Stimulated activated effector memory CD8-positive, alpha-beta T cell treated with anti-CD3 and anti-CD28 coated beads, Interleukin-12 subunit alpha, Interleukin-12 subunit beta, amount 100 ng/mL, for 72 hours (primary cell): ENCODE results near the gene LRRC71.
"Not testable (repeated sequence)": the region's sequence is repeated elsewhere in the genome, so short reads cannot be mapped to it uniquely, and the experiment has no call there.

Source experiments
- ATAC-seq: fragments of 150-1000 bp; cut with Tn5 transposase; 2 replicates; pipeline ENCODE4 v1.10.0; 2021
- DNase-seq, 2 donors: peaks; one replicate each; pipeline ENCODE4 v3.0.0; 2021 to 2022; ENCODE audit warnings: low spot score in 2 of 2
- H3K27ac Mint-ChIP-seq: one replicate; pipeline ENCODE4 v1.8.0; 2022; ENCODE audit warnings: mild to moderate bottlenecking, mixed read lengths
- H3K36me3 Mint-ChIP-seq: one replicate; pipeline ENCODE4 v1.8.0; 2022; ENCODE audit warnings: mild to moderate bottlenecking, mixed read lengths
- H3K4me1 Mint-ChIP-seq: one replicate; pipeline ENCODE4 v1.8.0; 2022; ENCODE audit warnings: mixed read lengths
- H3K4me3 Mint-ChIP-seq: one replicate; pipeline ENCODE4 v1.8.0; 2022; ENCODE audit warnings: mild to moderate bottlenecking, mixed read lengths
- H3K9me3 Mint-ChIP-seq: one replicate; pipeline ENCODE4 v1.8.0; 2022; ENCODE audit warnings: mixed read lengths

LRRC71 gene

GRCh38 chr1:156926695-156927094 lies 6.3 kb downstream of the LRRC71 start:
- peaks cover 41% of the 10 kb centered on the region for H3K4me1 Mint-ChIP-seq
- not testable (repeated sequence) for ATAC-seq, H3K27ac Mint-ChIP-seq, DNase-seq, H3K36me3 Mint-ChIP-seq, H3K9me3 Mint-ChIP-seq, H3K4me3 Mint-ChIP-seq

GRCh38 chr1:156927215-156928042 lies 7.0 kb downstream of the LRRC71 start:
- DNase-seq, result peak; percentile 50 to 80
- Mint-ChIP-seq H3K36me3 (no peaks in the 10 kb centered on the region), H3K27ac (no peak overlapping the region), H3K4me3 (peak overlapping the region; percentile 35), H3K4me1 (peaks cover 41% of the 10 kb centered on the region), H3K9me3 (no peaks in the 10 kb centered on the region)
- ATAC-seq, result peak; percentile 70

- ATAC-seq (no peak), DNase-seq (no peak)
- H3K27ac Mint-ChIP-seq, result no peak overlapping the region
- H3K4me3 Mint-ChIP-seq, result peak overlapping the region; percentile 35
- no peaks in the 10 kb centered on the region for H3K9me3 Mint-ChIP-seq
- no peaks in the 10 kb centered on the region for H3K36me3 Mint-ChIP-seq
- peaks cover 38% of the 10 kb centered on the region for H3K4me1 Mint-ChIP-seq
These were observed 7.7 kb downstream of the LRRC71 start for GRCh38 chr1:156928043-156928602.

- H3K4me1 Mint-ChIP-seq, result peaks cover 33% of the 10 kb centered on the region
- no peak for ATAC-seq
- H3K27ac Mint-ChIP-seq, result no peak overlapping the region
- H3K4me3 Mint-ChIP-seq, result no peak overlapping the region
- no peaks in the 10 kb centered on the region for H3K9me3 Mint-ChIP-seq
- DNase-seq, result no peak
- no peaks in the 10 kb centered on the region for H3K36me3 Mint-ChIP-seq
These were observed 9.3 kb downstream of the LRRC71 start for GRCh38 chr1:156929596-156930238.

- Mint-ChIP-seq H3K4me1 (peaks cover 29% of the 10 kb centered on the region), H3K4me3 (no peak overlapping the region), H3K9me3 (no peaks in the 10 kb centered on the region), H3K27ac (no peak overlapping the region), H3K36me3 (no peaks in the 10 kb centered on the region)
- DNase-seq (no peak), ATAC-seq (no peak)
These were observed 10.1 kb downstream of the LRRC71 start for GRCh38 chr1:156930483-156930882.

- DNase-seq, result no peak
- H3K36me3 Mint-ChIP-seq, result no peaks in the 10 kb centered on the region
- H3K9me3 Mint-ChIP-seq, result no peaks in the 10 kb centered on the region
- H3K27ac Mint-ChIP-seq, result no peak overlapping the region
- peaks cover 20% of the 10 kb centered on the region for H3K4me1 Mint-ChIP-seq
- no peak overlapping the region for H3K4me3 Mint-ChIP-seq
- ATAC-seq, result no peak
These were observed 10.9 kb downstream of the LRRC71 start for GRCh38 chr1:156931211-156931952.

- no peak overlapping the region for H3K4me3 Mint-ChIP-seq
- DNase-seq (no peak), ATAC-seq (no peak)
- no peaks in the 10 kb centered on the region for H3K9me3 Mint-ChIP-seq
- no peak overlapping the region for H3K27ac Mint-ChIP-seq
- no peaks in the 10 kb centered on the region for H3K36me3 Mint-ChIP-seq
- peaks cover 12% of the 10 kb centered on the region for H3K4me1 Mint-ChIP-seq
These were observed 11.7 kb downstream of the LRRC71 start for GRCh38 chr1:156931974-156932710.

GRCh38 chr1:156933136-156933535 lies 12.7 kb downstream of the LRRC71 start:
- Mint-ChIP-seq H3K4me1 (peaks cover 4% of the 10 kb centered on the region), H3K4me3 (no peak overlapping the region), H3K9me3 (no peaks in the 10 kb centered on the region), H3K27ac (no peak overlapping the region), H3K36me3 (no peaks in the 10 kb centered on the region)
- ATAC-seq, result no peak
- no peak for DNase-seq

- Mint-ChIP-seq H3K4me3 (no peak overlapping the region), H3K9me3 (no peaks in the 10 kb centered on the region), H3K27ac (no peak overlapping the region), H3K4me1 (no peaks in the 10 kb centered on the region), H3K36me3 (no peaks in the 10 kb centered on the region)
- ATAC-seq (no peak), DNase-seq (no peak)
These were observed 15.2 kb downstream of the LRRC71 start for GRCh38 chr1:156935505-156936128.

- Mint-ChIP-seq H3K36me3 (no peaks in the 10 kb centered on the region), H3K27ac (no peak overlapping the region), H3K4me1 (no peaks in the 10 kb centered on the region), H3K9me3 (no peaks in the 10 kb centered on the region), H3K4me3 (no peak overlapping the region)
- no peak for DNase-seq
- no peak for ATAC-seq
These were observed 15.8 kb downstream of the LRRC71 start for GRCh38 chr1:156936191-156936590.

- no peaks in the 10 kb centered on the region for H3K36me3 Mint-ChIP-seq
- H3K27ac Mint-ChIP-seq, result no peak overlapping the region
- DNase-seq (no peak), ATAC-seq (no peak)
- no peaks in the 10 kb centered on the region for H3K9me3 Mint-ChIP-seq
- H3K4me3 Mint-ChIP-seq, result no peak overlapping the region
- no peaks in the 10 kb centered on the region for H3K4me1 Mint-ChIP-seq
These were observed 16.3 kb downstream of the LRRC71 start for GRCh38 chr1:156936721-156937220.

- no peak for DNase-seq
- no peak for ATAC-seq
- no peaks in the 10 kb centered on the region for H3K9me3 Mint-ChIP-seq
- no peak overlapping the region for H3K27ac Mint-ChIP-seq
- no peaks in the 10 kb centered on the region for H3K36me3 Mint-ChIP-seq
- no peak overlapping the region for H3K4me3 Mint-ChIP-seq
- no peaks in the 10 kb centered on the region for H3K4me1 Mint-ChIP-seq
These were observed 17.5 kb downstream of the LRRC71 start for GRCh38 chr1:156937883-156938282.

GRCh38 chr1:156938813-156939212 lies 18.4 kb downstream of the LRRC71 start:
- Mint-ChIP-seq H3K36me3 (no peaks in the 10 kb centered on the region), H3K4me1 (no peaks in the 10 kb centered on the region), H3K4me3 (no peak overlapping the region), H3K9me3 (no peaks in the 10 kb centered on the region), H3K27ac (no peak overlapping the region)
- DNase-seq (no peak), ATAC-seq (no peak)

GRCh38 chr1:156939786-156940334 lies 19.4 kb downstream of the LRRC71 start:
- no peaks in the 10 kb centered on the region for H3K36me3 Mint-ChIP-seq
- no peak overlapping the region for H3K27ac Mint-ChIP-seq
- no peak overlapping the region for H3K4me3 Mint-ChIP-seq
- ATAC-seq, result no peak
- DNase-seq, result no peak
- no peaks in the 10 kb centered on the region for H3K9me3 Mint-ChIP-seq
- H3K4me1 Mint-ChIP-seq, result no peaks in the 10 kb centered on the region
